ENCODE measurements around the gene CADPS.

CADPS gene

DNA sequence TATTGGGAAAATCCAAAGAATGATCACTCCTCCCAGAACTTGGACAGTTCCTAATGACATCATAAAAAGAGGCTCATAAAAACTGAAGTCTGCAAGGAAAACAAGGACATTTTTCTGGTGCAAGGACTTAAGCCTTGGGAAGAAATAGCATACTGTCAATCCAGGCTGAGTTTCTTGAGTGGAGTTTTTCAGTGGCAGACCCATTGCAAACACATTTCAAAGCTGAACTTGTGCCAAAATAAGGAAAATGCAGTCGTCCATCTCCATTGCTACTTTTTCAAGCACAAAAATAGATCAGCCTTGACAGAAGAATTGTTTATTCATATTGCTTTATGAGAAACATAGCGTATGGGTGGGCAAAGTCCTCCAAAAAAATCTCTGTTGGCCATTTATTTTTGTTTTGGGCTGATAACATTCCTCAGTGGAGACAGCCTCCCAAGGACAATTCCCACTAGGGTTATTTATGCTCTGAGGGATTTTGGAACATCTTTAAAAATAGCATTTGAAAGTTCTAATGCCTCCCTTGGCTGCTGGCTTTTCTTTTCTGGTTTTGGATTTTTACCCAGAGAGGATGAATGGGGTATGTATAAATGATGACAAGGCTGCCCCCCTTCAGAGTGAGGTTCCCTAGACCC lies 220.0 kb downstream of the CADPS start:
- H3K4me3 ChIP-seq (ENCODE audit: low read depth, low read length): no peak overlapping the region
- DNase-seq (ENCODE audit: low read depth): no peak
- TF ChIP-seq, protein P1, sequence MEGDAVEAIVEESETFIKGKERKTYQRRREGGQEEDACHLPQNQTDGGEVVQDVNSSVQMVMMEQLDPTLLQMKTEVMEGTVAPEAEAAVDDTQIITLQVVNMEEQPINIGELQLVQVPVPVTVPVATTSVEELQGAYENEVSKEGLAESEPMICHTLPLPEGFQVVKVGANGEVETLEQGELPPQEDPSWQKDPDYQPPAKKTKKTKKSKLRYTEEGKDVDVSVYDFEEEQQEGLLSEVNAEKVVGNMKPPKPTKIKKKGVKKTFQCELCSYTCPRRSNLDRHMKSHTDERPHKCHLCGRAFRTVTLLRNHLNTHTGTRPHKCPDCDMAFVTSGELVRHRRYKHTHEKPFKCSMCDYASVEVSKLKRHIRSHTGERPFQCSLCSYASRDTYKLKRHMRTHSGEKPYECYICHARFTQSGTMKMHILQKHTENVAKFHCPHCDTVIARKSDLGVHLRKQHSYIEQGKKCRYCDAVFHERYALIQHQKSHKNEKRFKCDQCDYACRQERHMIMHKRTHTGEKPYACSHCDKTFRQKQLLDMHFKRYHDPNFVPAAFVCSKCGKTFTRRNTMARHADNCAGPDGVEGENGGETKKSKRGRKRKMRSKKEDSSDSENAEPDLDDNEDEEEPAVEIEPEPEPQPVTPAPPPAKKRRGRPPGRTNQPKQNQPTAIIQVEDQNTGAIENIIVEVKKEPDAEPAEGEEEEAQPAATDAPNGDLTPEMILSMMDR (IDR thresholded peaks at IDR 0.05; ENCODE audit: insufficient read depth, low read depth, low read length, missing control alignments): no peak

DNA sequence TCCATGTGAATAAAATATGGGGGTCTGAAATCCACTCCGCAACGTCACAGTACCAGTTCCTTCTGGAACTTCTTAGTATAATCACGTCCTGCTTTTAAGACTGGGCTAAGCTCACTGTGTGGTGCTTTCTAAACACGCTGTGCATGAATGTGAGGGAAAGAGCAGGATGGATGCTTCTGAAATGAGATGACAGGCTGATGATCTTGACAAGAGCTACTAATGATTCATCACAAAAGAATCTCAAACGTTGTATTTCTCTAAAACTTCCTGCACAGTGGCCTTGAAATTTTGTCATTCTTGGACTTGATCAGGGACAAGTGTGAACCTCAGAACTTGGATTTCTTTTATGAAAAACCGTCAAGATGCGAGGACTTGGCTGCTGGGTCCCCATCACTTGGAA lies 221.4 kb downstream of the CADPS start:
- TF ChIP-seq, protein P1 (IDR thresholded peaks at IDR 0.05; ENCODE audit: insufficient read depth, low read depth, low read length, missing control alignments): no peak
- no peak for DNase-seq (ENCODE audit: low read depth)
- H3K4me3 ChIP-seq (ENCODE audit: low read depth, low read length): no peak overlapping the region

DNA sequence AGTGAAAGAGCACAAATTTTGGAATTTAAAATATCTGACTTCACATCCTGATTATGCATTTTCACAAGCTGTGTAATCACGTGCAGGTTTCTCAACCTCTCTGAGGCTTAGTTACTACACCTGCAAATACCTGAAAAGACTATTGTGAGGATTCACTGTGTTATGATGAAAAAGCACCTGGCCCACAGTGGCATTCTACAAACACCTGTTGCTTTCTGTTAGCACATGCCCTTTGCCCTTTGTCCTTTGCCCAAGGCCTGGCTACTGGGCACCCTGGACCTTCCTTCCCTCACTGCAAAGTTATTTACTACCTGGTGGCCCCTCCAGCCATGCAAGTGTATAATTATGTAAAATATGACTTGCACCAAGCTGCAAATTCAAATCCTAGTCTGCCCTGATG lies 227.5 kb downstream of the CADPS start:
- DNase-seq (ENCODE audit: low read depth): no peak
- H3K4me3 ChIP-seq (ENCODE audit: low read depth, low read length): no peak overlapping the region
- TF ChIP-seq, protein P1 (IDR thresholded peaks at IDR 0.05; ENCODE audit: insufficient read depth, low read depth, low read length, missing control alignments): no peak

DNA sequence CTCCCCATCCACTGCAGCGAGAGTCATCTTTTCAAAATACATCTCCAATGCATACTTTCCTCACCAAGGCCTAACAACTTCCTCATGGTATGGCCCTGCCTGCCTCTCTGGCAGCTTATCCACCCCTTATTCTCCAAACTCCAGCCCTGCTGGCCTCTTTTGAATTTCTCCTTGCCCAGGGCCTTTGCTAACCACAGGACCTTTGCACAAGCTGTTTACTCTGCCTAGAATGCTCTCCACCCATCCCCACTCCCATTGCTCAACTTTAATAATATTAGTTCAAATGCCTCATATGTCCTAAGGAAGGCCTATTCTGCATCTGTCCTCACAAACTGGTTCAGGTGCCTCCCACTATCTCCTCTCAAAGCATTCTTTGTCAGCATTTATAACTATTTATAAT lies 230.7 kb downstream of the CADPS start:
- H3K4me3 ChIP-seq (ENCODE audit: low read depth, low read length): no peak overlapping the region
- TF ChIP-seq, protein P1 (IDR thresholded peaks at IDR 0.05; ENCODE audit: insufficient read depth, low read depth, low read length, missing control alignments): no peak
- DNase-seq (ENCODE audit: low read depth): no peak

DNA sequence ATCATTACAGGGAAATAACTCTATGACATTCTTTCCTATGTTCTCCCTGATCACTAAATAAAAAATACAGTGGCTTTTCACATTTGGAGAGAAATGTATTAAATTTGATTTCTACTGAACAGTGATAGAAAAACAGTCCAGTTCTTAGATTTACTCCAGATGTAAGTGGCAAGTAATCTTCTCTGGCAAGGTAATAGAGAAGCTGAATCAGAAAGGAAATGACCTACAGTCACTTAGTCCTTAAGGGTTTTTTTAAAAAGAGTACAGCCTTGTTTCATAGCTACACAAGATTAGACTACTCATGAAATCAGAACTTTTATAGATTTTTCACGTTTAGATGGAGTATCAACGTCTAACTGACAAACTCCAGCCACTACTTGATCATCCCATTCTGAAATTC lies 236.9 kb downstream of the CADPS start:
- TF ChIP-seq, protein P1 (IDR thresholded peaks at IDR 0.05; ENCODE audit: insufficient read depth, low read depth, low read length, missing control alignments): no peak
- no peak for DNase-seq (ENCODE audit: low read depth)
- no peak overlapping the region for H3K4me3 ChIP-seq (ENCODE audit: low read depth, low read length)

DNA sequence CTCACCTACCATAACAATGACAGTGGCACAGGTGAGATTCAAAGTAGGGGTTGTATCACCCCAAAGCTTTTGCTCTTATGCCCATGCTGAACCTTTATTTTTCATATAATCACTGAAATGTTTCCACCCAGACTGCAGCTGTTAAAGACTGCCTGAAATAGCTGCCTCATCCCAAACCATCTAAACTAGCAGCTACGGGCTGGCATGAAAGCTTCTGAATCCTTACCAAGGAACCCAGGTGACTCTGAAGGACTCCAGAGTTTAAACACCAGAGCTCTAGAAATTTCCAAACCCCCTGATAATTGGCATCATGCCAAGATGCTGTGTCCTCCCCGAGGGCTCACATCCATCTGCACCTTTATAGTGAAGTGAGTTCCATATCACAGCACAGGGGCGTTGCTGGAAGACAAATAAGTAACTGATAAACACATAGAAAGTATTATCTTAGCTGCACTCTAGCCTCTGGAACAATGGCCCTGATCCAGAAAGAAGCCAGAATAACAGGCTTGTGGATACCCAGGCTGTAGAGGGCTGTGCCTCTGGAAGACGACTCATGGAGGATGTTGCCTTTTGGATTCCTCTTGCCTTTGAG lies 238.9 kb downstream of the CADPS start:
- no peak for DNase-seq (ENCODE audit: low read depth)
- H3K4me3 ChIP-seq (ENCODE audit: low read depth, low read length): no peak overlapping the region

More for the DNA sequence above, 238.9 kb downstream of the CADPS start:
- TF ChIP-seq, protein P1 (IDR thresholded peaks at IDR 0.05; ENCODE audit: insufficient read depth, low read depth, low read length, missing control alignments): no peak
